Measurements from ENCODE around the gene ZNF438. TPM values are rescaled to one million over a fixed set of nuclear protein-coding genes. Genes with fewer than 3 reads are reported as not detected.

Gene ZNF438
- total RNA-seq, 1 experiment from 2014 or later = 0.83 TPM

- no peak overlapping the region for H3K4ac ChIP-seq (ENCODE audit: low read depth, low read length)
- no peaks in the 10 kb centered on the region for H3K23me2 ChIP-seq (ENCODE audit: insufficient read length, low read depth, low read length, poor library complexity, severe bottlenecking)
- H3K18ac ChIP-seq (ENCODE audit: insufficient read length, low read depth, low read length) = no peak overlapping the region
- no peak overlapping the region for H4K5ac ChIP-seq (ENCODE audit: insufficient read length, low read depth, low read length)
- H3K9me3 ChIP-seq (ENCODE audit: control insufficient read depth, low read depth, low read length) = no peaks in the 10 kb centered on the region
- no peak for TF ChIP-seq CTCF (conservative IDR thresholded peaks at IDR 0.05)
- H2BK15ac ChIP-seq (ENCODE audit: low read depth, low read length) = no peak overlapping the region
- no peaks in the 10 kb centered on the region for H3K4me1 Mint-ChIP-seq
- no peaks in the 10 kb centered on the region for H3K4me1 ChIP-seq (ENCODE audit: insufficient read depth, low read length)
- no peak overlapping the region for H3T11ph ChIP-seq (ENCODE audit: low read length)
- no peak overlapping the region for H3K23ac ChIP-seq (ENCODE audit: insufficient read length, low read depth, low read length)
- H3K9me3 Mint-ChIP-seq = peaks cover 4 to 10% of the 10 kb centered on the region in 2 experiments; a peak in 4 of 5 replicates
- H3K79me1 ChIP-seq (ENCODE audit: insufficient read depth, low read depth, low read length, poor library complexity, severe bottlenecking) = no peaks in the 10 kb centered on the region
- no peaks in the 10 kb centered on the region for H3K27me3 Mint-ChIP-seq (ENCODE audit: low read depth)
- no peaks in the 10 kb centered on the region for H3K79me2 ChIP-seq (ENCODE audit: insufficient read depth, low read length)
- H3K56ac ChIP-seq (ENCODE audit: insufficient read length, low read depth, low read length) = no peak overlapping the region
- no peaks in the 10 kb centered on the region for H3K27me3 ChIP-seq (ENCODE audit: insufficient read depth, low read length)
- H3K36me3 Mint-ChIP-seq (ENCODE audit: insufficient read depth in 1 of 3, low read depth in 3 of 3) = peaks cover 0 to 4% (median 0%) of the 10 kb centered on the region in 3 experiments; a peak in 2 of 7 replicates
- no peak overlapping the region for H3K9ac ChIP-seq (ENCODE audit: extremely low read depth, insufficient read length, low read length)
- DNase-seq = no peak
- H3K4me3 Mint-ChIP-seq = no peak overlapping the region
- no peak overlapping the region for H2BK20ac ChIP-seq (ENCODE audit: low read depth, low read length, poor library complexity, severe bottlenecking)
- no peak overlapping the region for H2BK12ac ChIP-seq (ENCODE audit: insufficient read length, low read depth, low read length)
- H3K27ac ChIP-seq (ENCODE audit: insufficient read length, low read depth, low read length) = no peak overlapping the region
- H2BK120ac ChIP-seq (ENCODE audit: low read depth, low read length, poor library complexity, severe bottlenecking) = no peak overlapping the region
- no peak overlapping the region for H3K27ac Mint-ChIP-seq
- H4K20me1 ChIP-seq (ENCODE audit: control insufficient read depth, insufficient read depth, insufficient read length) = no peaks in the 10 kb centered on the region
- no peak overlapping the region for H2AFZ ChIP-seq (ENCODE audit: low read length)
- no peak overlapping the region for H3K14ac ChIP-seq (ENCODE audit: insufficient read depth, low read length)
- WGBS (ENCODE audit: extremely low coverage, insufficient read length, low lambda C conversion rate) = no CpG with 5 or more reads among the region's 7 CpGs
- H4K91ac ChIP-seq (ENCODE audit: insufficient read length, low read depth, low read length) = no peak overlapping the region
- H4K8ac ChIP-seq (replicated peaks; ENCODE audit: insufficient read length, low read depth, low read length) = no peak overlapping the region
- H2AK5ac ChIP-seq (ENCODE audit: insufficient read length, low read length) = no peak overlapping the region
- no peak overlapping the region for H3K4me2 ChIP-seq (ENCODE audit: insufficient read depth, insufficient read length, low read length)
- no peak overlapping the region for H2BK5ac ChIP-seq (ENCODE audit: insufficient read length, low read length)
These were observed 50.6 kb downstream of the ZNF438 start for GRCh38 chr10:30980951-30981616.
